ENCODE data around the gene RPL7A. TPM values are rescaled to one million over a fixed set of nuclear protein-coding genes. Genes with fewer than 3 reads are reported as not detected.

RPL7A gene
- total RNA-seq, 1 experiment from 2014 or later = 1,920 TPM

DNA sequence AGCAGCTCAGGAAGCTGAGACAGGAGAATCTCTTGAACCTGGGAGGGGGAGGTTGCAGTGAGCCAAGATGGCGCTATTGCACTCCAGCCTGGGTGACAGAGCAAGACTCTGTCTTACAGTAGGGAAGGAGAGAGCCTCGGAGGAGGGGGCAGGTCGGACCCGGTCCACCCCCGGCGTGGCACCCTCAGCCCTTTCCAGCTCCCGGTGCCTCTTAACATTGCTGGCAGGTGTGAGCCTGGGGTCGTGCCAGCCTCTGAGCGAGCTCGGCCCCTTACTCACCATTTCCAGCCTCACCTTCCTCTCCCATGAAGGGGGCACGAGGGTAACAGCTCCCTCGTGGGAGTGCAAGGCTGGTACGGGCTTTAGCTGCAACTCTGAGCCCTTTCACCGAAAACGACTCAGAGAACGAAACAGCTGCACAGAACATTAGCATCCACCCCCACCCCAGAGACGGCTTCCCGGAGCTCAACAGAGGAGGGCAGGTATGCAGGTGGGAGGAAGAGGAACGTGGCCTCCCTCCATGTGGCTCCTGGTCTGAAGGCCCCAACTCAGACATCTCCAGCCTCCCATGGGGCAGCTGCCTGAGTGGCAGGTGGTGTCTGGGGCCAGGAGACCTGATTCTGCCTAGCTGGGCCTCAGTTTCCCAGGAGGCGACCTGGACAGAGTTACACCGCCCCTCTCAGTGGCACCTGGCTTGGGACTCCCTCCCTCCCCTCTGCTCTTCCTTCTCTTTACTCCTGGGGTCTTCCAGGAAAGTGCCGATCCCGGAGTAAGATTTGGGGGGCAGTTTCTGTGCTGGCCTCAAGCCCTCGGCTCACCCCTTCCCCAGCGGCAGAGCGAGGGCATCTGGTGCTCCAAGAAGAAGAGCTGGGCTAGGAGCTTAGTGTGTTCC, 44.5 kb upstream of the RPL7A start:
- ChIA-PET CTCF (no interaction called here), POLR2A (ENCODE audit: low non-redundant PET) (no interaction called here)

DNA sequence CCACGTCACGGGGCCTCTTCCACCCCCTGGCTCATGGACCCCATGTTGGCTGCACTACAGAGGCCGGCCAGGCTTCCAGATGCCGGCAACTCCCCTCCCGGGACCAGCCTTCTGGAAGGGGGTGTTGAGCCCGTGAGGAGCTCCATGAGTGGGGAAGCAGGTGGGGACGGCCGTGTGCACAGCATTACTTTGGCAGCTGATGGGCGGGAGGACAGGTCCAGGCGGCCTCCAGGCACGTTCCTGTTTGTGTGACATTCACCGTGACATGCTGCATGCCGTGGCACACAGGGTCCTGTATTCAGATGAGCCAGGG, 43.9 kb upstream of the RPL7A start:
- BruUV-seq (replicated peaks) = no TSS peak
- H3K27ac ChIP-seq (ENCODE audit: low read depth, low read length, poor library complexity, severe bottlenecking) = no peak overlapping the region
- H3K27me3 ChIP-seq (replicated peaks; ENCODE audit: insufficient read depth, low read depth, low read length, poor library complexity) = peaks cover 7% of the 10 kb centered on the region
- H3K36me3 ChIP-seq (ENCODE audit: insufficient read depth, low read length, poor library complexity, severe bottlenecking) = no peaks in the 10 kb centered on the region
- no peak overlapping the region for H3K4me3 ChIP-seq (ENCODE audit: low read depth, low read length, poor library complexity, severe bottlenecking)
- H3K9me3 ChIP-seq (ENCODE audit: low read depth, low read length, poor library complexity, severe bottlenecking) = no peaks in the 10 kb centered on the region
- TF ChIP-seq, protein P1, sequence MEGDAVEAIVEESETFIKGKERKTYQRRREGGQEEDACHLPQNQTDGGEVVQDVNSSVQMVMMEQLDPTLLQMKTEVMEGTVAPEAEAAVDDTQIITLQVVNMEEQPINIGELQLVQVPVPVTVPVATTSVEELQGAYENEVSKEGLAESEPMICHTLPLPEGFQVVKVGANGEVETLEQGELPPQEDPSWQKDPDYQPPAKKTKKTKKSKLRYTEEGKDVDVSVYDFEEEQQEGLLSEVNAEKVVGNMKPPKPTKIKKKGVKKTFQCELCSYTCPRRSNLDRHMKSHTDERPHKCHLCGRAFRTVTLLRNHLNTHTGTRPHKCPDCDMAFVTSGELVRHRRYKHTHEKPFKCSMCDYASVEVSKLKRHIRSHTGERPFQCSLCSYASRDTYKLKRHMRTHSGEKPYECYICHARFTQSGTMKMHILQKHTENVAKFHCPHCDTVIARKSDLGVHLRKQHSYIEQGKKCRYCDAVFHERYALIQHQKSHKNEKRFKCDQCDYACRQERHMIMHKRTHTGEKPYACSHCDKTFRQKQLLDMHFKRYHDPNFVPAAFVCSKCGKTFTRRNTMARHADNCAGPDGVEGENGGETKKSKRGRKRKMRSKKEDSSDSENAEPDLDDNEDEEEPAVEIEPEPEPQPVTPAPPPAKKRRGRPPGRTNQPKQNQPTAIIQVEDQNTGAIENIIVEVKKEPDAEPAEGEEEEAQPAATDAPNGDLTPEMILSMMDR (conservative IDR thresholded peaks at IDR 0.05; ENCODE audit: low read depth, low read length) = no peak
- no peak for TF ChIP-seq EZH2 (IDR thresholded peaks at IDR 0.05; ENCODE audit: borderline replicate concordance, low read depth, low read length, poor library complexity, severe bottlenecking)
- ChIA-PET CTCF (no interaction called here), POLR2A (ENCODE audit: low non-redundant PET) (no interaction called here)
- DNase-seq (ENCODE audit: low spot score) = no peak
- intact Hi-C loops (cut with micrococcal nuclease; ENCODE audit: unreplicated experiment) = no loop called here
- H3K4me1 ChIP-seq (ENCODE audit: insufficient read depth, low read length, poor library complexity, severe bottlenecking) = no peaks in the 10 kb centered on the region

More for the DNA sequence above, 44.5 kb upstream of the RPL7A start:
- Histone ChIP-seq H3K4me1 (ENCODE audit: insufficient read depth, low read length, poor library complexity, severe bottlenecking) (no peaks in the 10 kb centered on the region), H3K27ac (ENCODE audit: low read depth, low read length, poor library complexity, severe bottlenecking) (no peak overlapping the region), H3K27me3 (replicated peaks; ENCODE audit: insufficient read depth, low read depth, low read length, poor library complexity) (peaks cover 12% of the 10 kb centered on the region), H3K4me3 (ENCODE audit: low read depth, low read length, poor library complexity, severe bottlenecking) (no peak overlapping the region), H3K9me3 (ENCODE audit: low read depth, low read length, poor library complexity, severe bottlenecking) (no peaks in the 10 kb centered on the region), H3K36me3 (ENCODE audit: insufficient read depth, low read length, poor library complexity, severe bottlenecking) (no peaks in the 10 kb centered on the region)
- DNase-seq (ENCODE audit: low spot score) = no peak
- no TSS peak for BruUV-seq (replicated peaks)
- no peak for TF ChIP-seq EZH2 (IDR thresholded peaks at IDR 0.05; ENCODE audit: borderline replicate concordance, low read depth, low read length, poor library complexity, severe bottlenecking)
- TF ChIP-seq, protein P1 (conservative IDR thresholded peaks at IDR 0.05; ENCODE audit: low read depth, low read length) = no peak
- intact Hi-C loops (cut with micrococcal nuclease; ENCODE audit: unreplicated experiment) = no loop called here

DNA sequence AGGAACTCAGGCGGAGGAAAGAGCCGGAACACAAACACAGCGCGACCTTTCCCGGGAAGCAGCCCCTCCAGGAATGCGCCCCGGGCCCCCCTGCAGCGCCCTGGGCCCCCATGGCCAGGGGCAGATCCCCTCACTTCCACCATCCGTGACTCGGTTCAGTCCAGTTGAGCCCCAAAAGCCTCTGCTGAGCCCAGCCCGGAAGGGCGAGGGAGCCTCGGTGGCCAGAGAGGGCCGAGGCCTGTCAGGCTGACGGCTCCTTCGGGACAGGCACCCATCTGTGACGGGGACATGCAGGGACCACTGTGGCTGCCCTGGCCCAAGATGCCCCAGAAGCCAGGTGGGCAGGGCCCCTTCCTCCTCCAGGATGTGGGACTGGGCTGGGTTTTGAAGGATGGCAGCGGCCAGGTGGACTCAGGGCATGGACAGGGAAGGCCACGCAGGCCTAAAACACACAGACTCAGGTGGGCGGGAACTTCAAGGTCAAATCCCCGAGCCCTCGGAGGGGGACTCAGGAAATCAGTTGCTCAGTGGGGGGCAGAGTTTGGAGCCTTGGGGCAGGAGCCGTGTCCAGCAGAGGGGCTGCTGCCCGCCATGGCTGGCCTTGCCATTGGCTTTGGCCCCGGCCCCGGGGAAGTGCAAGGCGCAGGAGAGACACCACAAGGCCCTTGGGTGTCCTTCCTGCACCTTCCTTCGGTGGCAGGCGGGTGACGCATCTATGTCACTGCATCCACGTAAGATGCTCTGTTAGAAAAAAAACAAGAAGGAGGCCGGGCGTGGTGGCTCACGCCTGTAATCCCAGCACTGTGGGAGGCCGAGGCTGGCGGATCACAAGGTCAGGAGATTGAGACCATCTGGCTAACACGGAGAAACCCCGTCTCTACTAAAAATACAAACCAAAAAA, 43.3 kb upstream of the RPL7A start:
- no peaks in the 10 kb centered on the region for H3K36me3 ChIP-seq (ENCODE audit: insufficient read depth, low read length, poor library complexity, severe bottlenecking)
- BruUV-seq (replicated peaks) = no TSS peak
- no peaks in the 10 kb centered on the region for H3K9me3 ChIP-seq (ENCODE audit: low read depth, low read length, poor library complexity, severe bottlenecking)
- H3K27ac ChIP-seq (ENCODE audit: low read depth, low read length, poor library complexity, severe bottlenecking) = no peak overlapping the region
- POLR2A ChIA-PET (ENCODE audit: low non-redundant PET) = no interaction called here
- H3K4me3 ChIP-seq (ENCODE audit: low read depth, low read length, poor library complexity, severe bottlenecking) = no peak overlapping the region
- H3K4me1 ChIP-seq (ENCODE audit: insufficient read depth, low read length, poor library complexity, severe bottlenecking) = no peaks in the 10 kb centered on the region
- peaks cover 2% of the 10 kb centered on the region for H3K27me3 ChIP-seq (replicated peaks; ENCODE audit: insufficient read depth, low read depth, low read length, poor library complexity)
- intact Hi-C loops (cut with micrococcal nuclease; ENCODE audit: unreplicated experiment) = no loop called here
- TF ChIP-seq, protein P1 (conservative IDR thresholded peaks at IDR 0.05; ENCODE audit: low read depth, low read length) = no peak
- no peak for TF ChIP-seq EZH2 (IDR thresholded peaks at IDR 0.05; ENCODE audit: borderline replicate concordance, low read depth, low read length, poor library complexity, severe bottlenecking)
- DNase-seq (ENCODE audit: low spot score) = no peak
- CTCF ChIA-PET = no interaction called here
